HL-60 (cell line): ENCODE measurements around the gene KCNV2.

Source experiments
- GABPA ChIP-seq: IDR thresholded peaks from 2 replicates; pipeline ENCODE4 v1.6.1; 2012; ENCODE audit warnings: low read depth
- POLR2AphosphoS5 ChIP-seq: IDR thresholded peaks from 2 replicates; pipeline ENCODE4 v1.6.1; 2012; ENCODE audit warnings: low read depth
- SPI1 ChIP-seq: IDR thresholded peaks from 2 replicates; pipeline ENCODE4 v1.6.1; 2012; ENCODE audit warnings: low read depth, mild to moderate bottlenecking, borderline replicate concordance
- TF ChIP-seq, protein P1 (sequence below): IDR thresholded peaks from one replicate; pipeline ENCODE4 v1.5.1; 2011; ENCODE audit warnings: low read length, control low read depth, inconsistent platforms; ENCODE audit not compliant: insufficient read depth
- TF ChIP-seq, protein P2 (sequence below): IDR thresholded peaks from 2 replicates; pipeline ENCODE4 v1.6.1; 2012; ENCODE audit warnings: low read depth; ENCODE audit not compliant: insufficient replicate concordance

DNA sequence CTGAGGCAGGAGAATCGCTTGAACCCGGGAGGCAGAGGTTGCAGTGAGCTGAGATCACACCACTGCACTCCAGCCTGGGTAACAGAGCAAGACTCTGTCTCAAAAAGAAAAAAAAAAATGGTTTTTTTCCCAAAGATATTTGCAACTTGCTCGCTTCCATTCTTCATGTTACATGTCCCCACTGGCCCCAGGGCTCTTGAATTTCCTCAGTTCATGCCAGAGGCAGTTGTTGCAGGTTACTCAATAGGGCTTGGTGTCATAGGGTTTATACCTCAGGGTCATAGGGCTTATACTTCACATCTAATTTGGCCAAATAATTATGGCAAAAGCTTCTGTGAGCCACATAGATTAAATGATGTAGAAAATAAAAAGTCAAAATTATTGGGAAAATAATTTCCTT is 44.1 kb upstream of the KCNV2 start:
- TF ChIP-seq, protein P1, sequence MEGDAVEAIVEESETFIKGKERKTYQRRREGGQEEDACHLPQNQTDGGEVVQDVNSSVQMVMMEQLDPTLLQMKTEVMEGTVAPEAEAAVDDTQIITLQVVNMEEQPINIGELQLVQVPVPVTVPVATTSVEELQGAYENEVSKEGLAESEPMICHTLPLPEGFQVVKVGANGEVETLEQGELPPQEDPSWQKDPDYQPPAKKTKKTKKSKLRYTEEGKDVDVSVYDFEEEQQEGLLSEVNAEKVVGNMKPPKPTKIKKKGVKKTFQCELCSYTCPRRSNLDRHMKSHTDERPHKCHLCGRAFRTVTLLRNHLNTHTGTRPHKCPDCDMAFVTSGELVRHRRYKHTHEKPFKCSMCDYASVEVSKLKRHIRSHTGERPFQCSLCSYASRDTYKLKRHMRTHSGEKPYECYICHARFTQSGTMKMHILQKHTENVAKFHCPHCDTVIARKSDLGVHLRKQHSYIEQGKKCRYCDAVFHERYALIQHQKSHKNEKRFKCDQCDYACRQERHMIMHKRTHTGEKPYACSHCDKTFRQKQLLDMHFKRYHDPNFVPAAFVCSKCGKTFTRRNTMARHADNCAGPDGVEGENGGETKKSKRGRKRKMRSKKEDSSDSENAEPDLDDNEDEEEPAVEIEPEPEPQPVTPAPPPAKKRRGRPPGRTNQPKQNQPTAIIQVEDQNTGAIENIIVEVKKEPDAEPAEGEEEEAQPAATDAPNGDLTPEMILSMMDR = no peak
- TF ChIP-seq SPI1 = no peak
- TF ChIP-seq, protein P2, sequence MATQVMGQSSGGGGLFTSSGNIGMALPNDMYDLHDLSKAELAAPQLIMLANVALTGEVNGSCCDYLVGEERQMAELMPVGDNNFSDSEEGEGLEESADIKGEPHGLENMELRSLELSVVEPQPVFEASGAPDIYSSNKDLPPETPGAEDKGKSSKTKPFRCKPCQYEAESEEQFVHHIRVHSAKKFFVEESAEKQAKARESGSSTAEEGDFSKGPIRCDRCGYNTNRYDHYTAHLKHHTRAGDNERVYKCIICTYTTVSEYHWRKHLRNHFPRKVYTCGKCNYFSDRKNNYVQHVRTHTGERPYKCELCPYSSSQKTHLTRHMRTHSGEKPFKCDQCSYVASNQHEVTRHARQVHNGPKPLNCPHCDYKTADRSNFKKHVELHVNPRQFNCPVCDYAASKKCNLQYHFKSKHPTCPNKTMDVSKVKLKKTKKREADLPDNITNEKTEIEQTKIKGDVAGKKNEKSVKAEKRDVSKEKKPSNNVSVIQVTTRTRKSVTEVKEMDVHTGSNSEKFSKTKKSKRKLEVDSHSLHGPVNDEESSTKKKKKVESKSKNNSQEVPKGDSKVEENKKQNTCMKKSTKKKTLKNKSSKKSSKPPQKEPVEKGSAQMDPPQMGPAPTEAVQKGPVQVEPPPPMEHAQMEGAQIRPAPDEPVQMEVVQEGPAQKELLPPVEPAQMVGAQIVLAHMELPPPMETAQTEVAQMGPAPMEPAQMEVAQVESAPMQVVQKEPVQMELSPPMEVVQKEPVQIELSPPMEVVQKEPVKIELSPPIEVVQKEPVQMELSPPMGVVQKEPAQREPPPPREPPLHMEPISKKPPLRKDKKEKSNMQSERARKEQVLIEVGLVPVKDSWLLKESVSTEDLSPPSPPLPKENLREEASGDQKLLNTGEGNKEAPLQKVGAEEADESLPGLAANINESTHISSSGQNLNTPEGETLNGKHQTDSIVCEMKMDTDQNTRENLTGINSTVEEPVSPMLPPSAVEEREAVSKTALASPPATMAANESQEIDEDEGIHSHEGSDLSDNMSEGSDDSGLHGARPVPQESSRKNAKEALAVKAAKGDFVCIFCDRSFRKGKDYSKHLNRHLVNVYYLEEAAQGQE = no peak
- no peak for TF ChIP-seq POLR2AphosphoS5
- no peak for TF ChIP-seq GABPA
